Hepatocyte (in vitro differentiated cells): ENCODE results near the gene NPR1. TPM values are rescaled to one million over a fixed set of nuclear protein-coding genes. Genes with fewer than 3 reads are reported as not detected.
A peak's percentile ranks its signal among the peaks of the same experiment; 100 is the strongest.

Experiments used
- DNase-seq: peaks from one replicate; pipeline ENCODE4 v3.0.0-alpha.2; 2016; ENCODE audit warnings: low spot score
- H2AFZ ChIP-seq: fragments of 200-600 bp; sonication (generic); 2 replicates; pipeline ENCODE4 v1.6.0; 2016; ENCODE audit warnings: antibody characterized with exemption, mild to moderate bottlenecking
- H3K27ac ChIP-seq: fragments of 200-600 bp; sonication (generic); 2 replicates; pipeline ENCODE4 v1.5.1; 2016; ENCODE audit warnings: mild to moderate bottlenecking
- H3K27me3 ChIP-seq: fragments of 200-600 bp; sonication (generic); 2 replicates; pipeline ENCODE4 v1.6.1; 2016
- H3K36me3 ChIP-seq: fragments of 200-600 bp; sonication (generic); replicated peaks from 2 replicates; pipeline ENCODE4 v1.5.1; 2016; ENCODE audit warnings: low read depth; ENCODE audit not compliant: insufficient read depth
- H3K4me1 ChIP-seq: fragments of 200-600 bp; sonication (generic); 2 replicates; pipeline ENCODE4 v1.5.1; 2016; ENCODE audit warnings: mild to moderate bottlenecking, moderate library complexity; ENCODE audit not compliant: insufficient read depth
- H3K4me2 ChIP-seq: fragments of 200-600 bp; sonication (generic); 2 replicates; pipeline ENCODE4 v1.6.0; 2016
- H3K4me3 ChIP-seq: fragments of 200-600 bp; sonication (generic); 2 replicates; pipeline ENCODE4 v1.5.1; 2016; ENCODE audit warnings: mild to moderate bottlenecking
- H3K79me2 ChIP-seq: fragments of 200-600 bp; sonication (generic); 2 replicates; pipeline ENCODE4 v1.6.0; 2017; ENCODE audit warnings: mild to moderate bottlenecking
- H3K9me2 ChIP-seq: fragments of 200-600 bp; sonication (generic); replicated peaks from 2 replicates; pipeline ENCODE4 v1.6.0; 2017; ENCODE audit warnings: mild to moderate bottlenecking; ENCODE audit not compliant: insufficient read depth
- H3K9me3 ChIP-seq: fragments of 200-600 bp; sonication (generic); 2 replicates; pipeline ENCODE4 v1.5.1; 2016; ENCODE audit warnings: low read depth, mild to moderate bottlenecking
- H4K20me1 ChIP-seq: fragments of 200-600 bp; sonication (generic); 2 replicates; pipeline ENCODE4 v1.6.0; 2016; ENCODE audit warnings: mild to moderate bottlenecking; ENCODE audit not compliant: insufficient read depth, poor library complexity, severe bottlenecking
- CTCF ChIP-seq: fragments of 200-600 bp; sonication (generic); IDR thresholded peaks from 2 replicates; pipeline ENCODE4 v1.5.1; 2016; ENCODE audit warnings: antibody characterized with exemption, mild to moderate bottlenecking; ENCODE audit not compliant: poor library complexity
- EZH2 ChIP-seq: fragments of 200-600 bp; sonication (generic); IDR thresholded peaks from 2 replicates; pipeline ENCODE4 v1.6.1; 2016; ENCODE audit warnings: antibody characterized with exemption, mild to moderate bottlenecking, borderline replicate concordance
- EZH2phosphoT487 ChIP-seq: fragments of 200-600 bp; sonication (generic); IDR thresholded peaks from one replicate; pipeline ENCODE4 v1.6.1; 2018; ENCODE audit warnings: antibody characterized with exemption, mild to moderate bottlenecking, low read depth, moderate library complexity; ENCODE audit not compliant: unreplicated experiment, severe bottlenecking
- whole genome bisulfite sequencing: methylation state at CpG from one replicate; pipeline ENCODE4 v1.1.6; 2016; ENCODE audit warnings: low lambda C conversion rate; ENCODE audit errors: missing lambda C conversion rate; 5-methylcytosine and 5-hydroxymethylcytosine counted together
- polyA plus RNA-seq: library from polyadenylated mRNA; unstranded; fragments of >200 nt; fragmentation: Nextera tagmentation; extraction: Ambion mirVana; gene quantifications from 2 replicates; pipeline ENCODE4 v1.2.1, GENCODE V29; 2016
- total RNA-seq: library from RNA; depleted of rRNA; stranded (reverse); fragments of >200 nt; gene quantifications from 2 replicates; pipeline ENCODE4 v1.2.3, GENCODE V29; 2014

Gene NPR1
- total RNA-seq (2.5 and 2.8 TPM in 2 replicates), polyA plus RNA-seq (3.0 and 4.3 TPM in 2 replicates)

GRCh38 chr1:153678519-153679336, at the start of gene NPR1:
Gene NPR1 (plus strand): TSS chr1:153678688. CDS start chr1:153679109, 421 bp downstream.
- no peaks in the 10 kb centered on the region for H3K9me3 ChIP-seq
- no peak within 1 kb of the TSS for H3K27ac ChIP-seq
- no peaks in the 10 kb centered on the region for H4K20me1 ChIP-seq
- H3K79me2 ChIP-seq: no peaks in the 10 kb centered on the region
- TF ChIP-seq EZH2phosphoT487 (no peak), EZH2 (no peak), CTCF (no peak)
- H3K27me3 ChIP-seq: peaks cover 42% of the 10 kb centered on the region
- peak; percentile 60 for DNase-seq
- peak within 1 kb of the TSS; percentile 52 for H3K4me3 ChIP-seq
- H2AFZ ChIP-seq: peak within 1 kb of the TSS; percentile 74
- 1% methylated on average over 69 of the region's 78 CpGs for WGBS
- no peaks in the 10 kb centered on the region for H3K9me2 ChIP-seq
- H3K4me1 ChIP-seq: peaks cover 17% of the 10 kb centered on the region
- H3K4me2 ChIP-seq: peak within 1 kb of the TSS; percentile 99
- no peaks in the 10 kb centered on the region for H3K36me3 ChIP-seq

- Histone ChIP-seq H3K4me3 (no peak overlapping the region), H3K4me2 (no peak overlapping the region), H3K27ac (no peak overlapping the region), H4K20me1 (no peaks in the 10 kb centered on the region), H3K4me1 (peaks cover 39% of the 10 kb centered on the region), H3K36me3 (no peaks in the 10 kb centered on the region), H2AFZ (no peak overlapping the region), H3K79me2 (peaks cover 13% of the 10 kb centered on the region), H3K9me3 (no peaks in the 10 kb centered on the region), H3K9me2 (no peaks in the 10 kb centered on the region), H3K27me3 (no peaks in the 10 kb centered on the region)
- TF ChIP-seq CTCF (no peak), EZH2phosphoT487 (no peak), EZH2 (no peak)
- 79% methylated on average over 5 of the region's 5 CpGs for WGBS
- no peak for DNase-seq
These were observed 49.2 kb upstream of the NPR1 start for GRCh38 chr1:153629343-153629665.

- H2AFZ ChIP-seq: no peak overlapping the region
- H3K4me3 ChIP-seq: no peak overlapping the region
- no peaks in the 10 kb centered on the region for H3K9me2 ChIP-seq
- peak overlapping the region; percentile 40 for H3K27ac ChIP-seq
- H3K79me2 ChIP-seq: peaks cover 18% of the 10 kb centered on the region
- peaks cover 39% of the 10 kb centered on the region for H3K4me1 ChIP-seq
- H3K9me3 ChIP-seq: no peaks in the 10 kb centered on the region
- 90% methylated on average over 1 of the region's 1 CpG for WGBS
- no peaks in the 10 kb centered on the region for H3K27me3 ChIP-seq
- no peak for TF ChIP-seq CTCF
- TF ChIP-seq EZH2phosphoT487: no peak
- no peak for TF ChIP-seq EZH2
- no peak overlapping the region for H3K4me2 ChIP-seq
- H4K20me1 ChIP-seq: peaks cover 6% of the 10 kb centered on the region
- H3K36me3 ChIP-seq: no peaks in the 10 kb centered on the region
- DNase-seq: no peak
These were observed 48.5 kb upstream of the NPR1 start for GRCh38 chr1:153629971-153630370.
